Measurements from ENCODE around the gene CHERP.

The CHERP gene

GRCh38 chr19:16542045-16542909, at the start of gene CHERP:
Gene CHERP (minus strand): TSS chr19:16542437. CDS start chr19:16542378, 59 bp downstream.
- DNase-seq (ENCODE audit: low read depth) = peak; percentile 49

- no peak for DNase-seq (ENCODE audit: low read depth)
Measured at GRCh38 chr19:16590876-16591802, 48.9 kb upstream of the CHERP start.

- DNase-seq (ENCODE audit: low read depth) = no peak
Measured at GRCh38 chr19:16589917-16590316, 47.7 kb upstream of the CHERP start.

GRCh38 chr19:16588824-16589577, 46.8 kb upstream of the CHERP start:
- DNase-seq (ENCODE audit: low read depth) = no peak

- DNase-seq (ENCODE audit: low read depth) = no peak
Measured at GRCh38 chr19:16587833-16588823, 45.9 kb upstream of the CHERP start.

- DNase-seq (ENCODE audit: low read depth) = no peak
Measured at GRCh38 chr19:16586991-16587832, 45.0 kb upstream of the CHERP start.

- DNase-seq (ENCODE audit: low read depth) = no peak
Measured at GRCh38 chr19:16586477-16586871, 44.2 kb upstream of the CHERP start.

GRCh38 chr19:16585808-16586476, 43.7 kb upstream of the CHERP start:
- DNase-seq (ENCODE audit: low read depth) = no peak

- DNase-seq (ENCODE audit: low read depth) = no peak
Measured at GRCh38 chr19:16585094-16585801, 43.0 kb upstream of the CHERP start.

GRCh38 chr19:16584248-16585093, 42.2 kb upstream of the CHERP start:
- peak; percentile 37 for DNase-seq (ENCODE audit: low read depth)

- DNase-seq (ENCODE audit: low read depth) = no peak
Measured at GRCh38 chr19:16582486-16583261, 40.4 kb upstream of the CHERP start.

- DNase-seq (ENCODE audit: low read depth) = no peak
Measured at GRCh38 chr19:16581971-16582343, 39.7 kb upstream of the CHERP start.

GRCh38 chr19:16581145-16581970, 39.1 kb upstream of the CHERP start:
- no peak for DNase-seq (ENCODE audit: low read depth)

- DNase-seq (ENCODE audit: low read depth) = no peak
Measured at GRCh38 chr19:16579381-16579780, 37.1 kb upstream of the CHERP start.

- no peak for DNase-seq (ENCODE audit: low read depth)
Measured at GRCh38 chr19:16577531-16577985, 35.3 kb upstream of the CHERP start.

All from HS-5 (cell line).